Type B pancreatic cell (in vitro differentiated cells): ENCODE results near the gene GUCY1A2. TPM values are rescaled to one million over a fixed set of nuclear protein-coding genes. Genes with fewer than 3 reads are reported as not detected.

ENCODE experiments used
- DNase-seq: peaks from one replicate; pipeline ENCODE4 v3.0.0; 2021; ENCODE audit warnings: mixed read lengths; ENCODE audit not compliant: unreplicated experiment; ENCODE audit errors: extremely low spot score
- H3K27ac Mint-ChIP-seq: 2 replicates; pipeline ENCODE4 v1.8.0; 2021; ENCODE audit warnings: mild to moderate bottlenecking, mixed read lengths
- H3K27me3 Mint-ChIP-seq: 2 replicates; pipeline ENCODE4 v1.8.0; 2021; ENCODE audit warnings: mixed read lengths
- H3K36me3 Mint-ChIP-seq: 2 replicates; pipeline ENCODE4 v1.8.0; 2021; ENCODE audit warnings: mixed read lengths
- H3K4me1 Mint-ChIP-seq: one replicate; pipeline ENCODE4 v1.8.0; 2021; ENCODE audit warnings: mixed read lengths; ENCODE audit not compliant: unreplicated experiment
- H3K4me3 Mint-ChIP-seq: 2 replicates; pipeline ENCODE4 v1.8.0; 2021; ENCODE audit warnings: mild to moderate bottlenecking, mixed read lengths
- H3K9me3 Mint-ChIP-seq: 2 replicates; pipeline ENCODE4 v1.8.0; 2021; ENCODE audit warnings: mixed read lengths
- CTCF ChIP-seq: fragments of 200-600 bp; sonication (generic); conservative IDR thresholded peaks from 2 replicates; pipeline ENCODE4 v1.5.0; 2021; ENCODE audit warnings: antibody characterized with exemption, mild to moderate bottlenecking
- total RNA-seq: library from RNA; stranded (reverse); gene quantifications from 2 replicates; pipeline ENCODE4 v1.2.1, GENCODE V29; 2021; ENCODE audit warnings: low replicate concordance

The GUCY1A2 gene
- total RNA-seq, 1 donor from 2014 or later = 13.2 TPM

- no peak for DNase-seq
- no peak overlapping the region for H3K4me3 Mint-ChIP-seq
- no peaks in the 10 kb centered on the region for H3K27me3 Mint-ChIP-seq
- no peak for TF ChIP-seq CTCF
- no peaks in the 10 kb centered on the region for H3K36me3 Mint-ChIP-seq
- H3K27ac Mint-ChIP-seq = no peak overlapping the region
- H3K4me1 Mint-ChIP-seq = no peaks in the 10 kb centered on the region
- H3K9me3 Mint-ChIP-seq = no peaks in the 10 kb centered on the region
Measured at GRCh38 chr11:106748059-106748458, 270.2 kb downstream of the GUCY1A2 start.

DNA sequence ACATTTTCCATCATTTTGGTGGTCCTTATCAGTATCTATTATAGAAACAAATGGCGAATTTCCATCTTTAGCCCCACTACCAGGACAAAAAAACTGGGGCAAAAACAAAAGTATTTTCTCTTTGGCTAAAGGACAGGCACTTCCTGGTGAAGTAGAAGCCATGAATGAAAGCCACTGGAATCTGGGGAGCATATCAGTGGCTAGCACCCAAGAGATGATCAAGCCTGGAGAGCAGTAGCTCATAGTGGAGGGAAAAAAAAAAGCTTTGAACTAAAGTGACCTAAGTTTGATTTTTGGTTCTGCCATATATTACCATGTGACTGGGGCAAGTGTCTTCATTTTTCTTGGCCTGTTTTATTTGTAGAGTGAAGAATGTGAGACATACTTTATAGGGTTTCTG lies 272.3 kb downstream of the GUCY1A2 start:
- no peak for TF ChIP-seq CTCF
- H3K4me1 Mint-ChIP-seq = no peaks in the 10 kb centered on the region
- no peaks in the 10 kb centered on the region for H3K27me3 Mint-ChIP-seq
- no peak overlapping the region for H3K4me3 Mint-ChIP-seq
- H3K27ac Mint-ChIP-seq = no peak overlapping the region
- no peaks in the 10 kb centered on the region for H3K36me3 Mint-ChIP-seq
- H3K9me3 Mint-ChIP-seq = no peaks in the 10 kb centered on the region
- no peak for DNase-seq

DNA sequence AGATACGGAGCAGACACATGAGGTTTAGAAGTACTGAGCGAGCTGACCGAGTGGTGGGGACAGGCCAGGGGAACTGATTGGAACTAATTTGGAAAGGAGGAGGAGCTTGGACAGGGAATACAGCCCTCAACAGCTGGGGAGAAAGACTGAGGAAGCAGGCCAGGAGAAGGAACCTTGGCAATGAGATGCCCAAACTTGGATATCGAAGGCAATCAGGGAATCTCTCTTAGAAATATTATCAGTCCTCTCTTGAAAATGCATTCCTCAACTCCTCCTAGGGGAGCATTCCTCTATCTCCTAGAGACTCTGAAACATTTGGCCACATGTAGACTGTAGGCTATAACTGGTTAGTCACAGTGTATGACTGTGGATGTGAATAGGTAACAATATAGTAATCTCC lies 284.6 kb downstream of the GUCY1A2 start:
- H3K36me3 Mint-ChIP-seq = no peaks in the 10 kb centered on the region
- no peak for DNase-seq
- no peak overlapping the region for H3K27ac Mint-ChIP-seq
- no peaks in the 10 kb centered on the region for H3K4me1 Mint-ChIP-seq
- no peak for TF ChIP-seq CTCF
- no peaks in the 10 kb centered on the region for H3K27me3 Mint-ChIP-seq
- H3K4me3 Mint-ChIP-seq = no peak overlapping the region
- no peaks in the 10 kb centered on the region for H3K9me3 Mint-ChIP-seq

DNA sequence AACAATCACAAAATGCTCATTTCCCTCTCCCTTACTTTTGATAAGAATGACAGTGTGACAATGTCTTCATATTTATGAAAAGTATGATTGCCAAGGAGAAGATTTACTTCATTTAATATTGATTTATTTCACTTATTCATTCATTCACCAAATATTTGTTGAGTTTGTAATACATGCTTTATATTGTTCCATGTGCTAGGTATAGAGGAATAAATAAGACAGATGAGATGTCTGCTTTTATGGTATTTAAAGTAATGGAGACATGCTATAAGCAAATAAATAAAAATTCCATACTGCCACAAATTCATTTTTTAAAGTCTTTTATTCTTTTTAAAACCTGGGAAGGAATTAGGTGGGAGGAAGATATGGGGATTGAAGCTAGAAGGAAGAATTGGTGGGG lies 289.4 kb downstream of the GUCY1A2 start:
- H3K4me3 Mint-ChIP-seq = no peak overlapping the region
- no peaks in the 10 kb centered on the region for H3K27me3 Mint-ChIP-seq
- H3K9me3 Mint-ChIP-seq = no peaks in the 10 kb centered on the region
- TF ChIP-seq CTCF = no peak
- H3K27ac Mint-ChIP-seq = no peak overlapping the region
- no peaks in the 10 kb centered on the region for H3K36me3 Mint-ChIP-seq
- DNase-seq = no peak
- peaks cover 7% of the 10 kb centered on the region for H3K4me1 Mint-ChIP-seq

- no peak for TF ChIP-seq CTCF
- peaks cover 7% of the 10 kb centered on the region for H3K4me1 Mint-ChIP-seq
- no peak overlapping the region for H3K4me3 Mint-ChIP-seq
Measured at GRCh38 chr11:106728379-106728778, 289.9 kb downstream of the GUCY1A2 start.

GRCh38 chr11:106727256-106727655 lies 291.0 kb downstream of the GUCY1A2 start:
- H3K27me3 Mint-ChIP-seq = no peaks in the 10 kb centered on the region
- no peak for TF ChIP-seq CTCF
- DNase-seq = no peak
- no peaks in the 10 kb centered on the region for H3K36me3 Mint-ChIP-seq
- peaks cover 7% of the 10 kb centered on the region for H3K4me1 Mint-ChIP-seq
- H3K27ac Mint-ChIP-seq = no peak overlapping the region
- no peak overlapping the region for H3K4me3 Mint-ChIP-seq
- no peaks in the 10 kb centered on the region for H3K9me3 Mint-ChIP-seq

More at GRCh38 chr11:106728379-106728778, 289.9 kb downstream of the GUCY1A2 start:
- DNase-seq = no peak
- Mint-ChIP-seq H3K27me3 (no peaks in the 10 kb centered on the region), H3K9me3 (no peaks in the 10 kb centered on the region), H3K36me3 (no peaks in the 10 kb centered on the region), H3K27ac (no peak overlapping the region)
